Measurements from ENCODE around the gene C12orf75. TPM values are rescaled to one million over a fixed set of nuclear protein-coding genes. Genes with fewer than 3 reads are reported as not detected.

Gene C12orf75
- total and polyA plus RNA-seq, 2 donors (not counting 3 experiments of a cell fraction or from before 2014, with no cell fraction given), result 23.6 to 60.7 TPM

GRCh38 chr12:105322070-105322469 lies 8.4 kb upstream of the C12orf75 start:
- Histone ChIP-seq H3K4me3 (replicated peaks in 1 of 3; ENCODE audit: insufficient read depth in 1 of 3, low read depth in 1 of 3, low read length in 3 of 3) (no peak overlapping the region), H3K4me2 (ENCODE audit: insufficient read depth, low read length) (no peak overlapping the region), H3K4me1 (ENCODE audit: control insufficient read depth, extremely low read depth, insufficient read depth, low read length) (peaks cover 16% of the 10 kb centered on the region), H4K20me1 (replicated peaks; ENCODE audit: control insufficient read depth, extremely low read depth, insufficient read depth, low read length) (no peaks in the 10 kb centered on the region), H3K27ac (ENCODE audit: insufficient read depth, low read depth, low read length) (no peak overlapping the region), H3K79me2 (ENCODE audit: control insufficient read depth, insufficient read depth, low read length) (peaks cover 2% of the 10 kb centered on the region), H3K27me3 (ENCODE audit: control insufficient read depth in 2 of 2, insufficient read depth in 2 of 2, low read length in 2 of 2) (no peaks in the 10 kb centered on the region), H2AFZ (ENCODE audit: low read depth, low read length) (no peak overlapping the region), H3K36me3 (ENCODE audit: control insufficient read depth in 2 of 2, extremely low read depth in 1 of 2, insufficient read depth in 2 of 2, low read length in 2 of 2) (no peaks in the 10 kb centered on the region), H3K9me3 (replicated peaks; ENCODE audit: control insufficient read depth, insufficient read depth, low read length) (no peaks in the 10 kb centered on the region), H3K9me1 (replicated peaks; ENCODE audit: control insufficient read depth, extremely low read depth, insufficient read depth, low read length) (no peaks in the 10 kb centered on the region), H3K9ac (replicated peaks; ENCODE audit: extremely low read depth, insufficient read depth, low read length) (no peak overlapping the region)
- ChIA-PET CTCF (no interaction called here), POLR2A (no interaction called here)
- no TSS peak for BruUV-seq (replicated peaks)
- dilution Hi-C loops (cut with MboI; ENCODE audit: extremely low pct_ligation_motif_present, low sequenced_read_pairs) (no loop called here), intact Hi-C loops (cut with micrococcal nuclease) (no loop called here)
- no peak for FAIRE-seq
- no peak for DNase-seq (ENCODE audit: low read depth, low spot score)
- TF ChIP-seq EZH2 (IDR thresholded peaks at IDR 0.05; ENCODE audit: borderline replicate concordance, low read depth, low read length, severe bottlenecking) (no peak), POLR2A (IDR thresholded peaks at IDR 0.05; ENCODE audit: low read depth, low read length) (no peak), JUN (IDR thresholded peaks at IDR 0.05; ENCODE audit: borderline replicate concordance, insufficient read depth, insufficient read length, low read depth) (no peak), CTCF (IDR thresholded peaks at IDR 0.05; ENCODE audit: extremely low read depth in 1 of 2, insufficient read depth in 1 of 2, low read depth in 1 of 2, low read length in 2 of 2) (no peak), GATA2 (IDR thresholded peaks at IDR 0.05; ENCODE audit: insufficient read depth, insufficient read length, low read depth, low read length) (no peak)

GRCh38 chr12:105324704-105325103 lies 5.8 kb upstream of the C12orf75 start:
- Histone ChIP-seq H3K4me3 (replicated peaks in 1 of 3; ENCODE audit: insufficient read depth in 1 of 3, low read depth in 1 of 3, low read length in 3 of 3) (no peak overlapping the region), H3K36me3 (ENCODE audit: control insufficient read depth in 2 of 2, extremely low read depth in 1 of 2, insufficient read depth in 2 of 2, low read length in 2 of 2) (no peaks in the 10 kb centered on the region), H3K4me1 (ENCODE audit: control insufficient read depth, extremely low read depth, insufficient read depth, low read length) (peaks cover 23% of the 10 kb centered on the region), H2AFZ (ENCODE audit: low read depth, low read length) (no peak overlapping the region), H3K27ac (ENCODE audit: insufficient read depth, low read depth, low read length) (no peak overlapping the region), H4K20me1 (replicated peaks; ENCODE audit: control insufficient read depth, extremely low read depth, insufficient read depth, low read length) (no peaks in the 10 kb centered on the region), H3K9ac (replicated peaks; ENCODE audit: extremely low read depth, insufficient read depth, low read length) (no peak overlapping the region), H3K4me2 (ENCODE audit: insufficient read depth, low read length) (no peak overlapping the region), H3K9me3 (replicated peaks; ENCODE audit: control insufficient read depth, insufficient read depth, low read length) (no peaks in the 10 kb centered on the region), H3K9me1 (replicated peaks; ENCODE audit: control insufficient read depth, extremely low read depth, insufficient read depth, low read length) (no peaks in the 10 kb centered on the region), H3K79me2 (ENCODE audit: control insufficient read depth, insufficient read depth, low read length) (peaks cover 2% of the 10 kb centered on the region), H3K27me3 (ENCODE audit: control insufficient read depth in 2 of 2, insufficient read depth in 2 of 2, low read length in 2 of 2) (no peaks in the 10 kb centered on the region)
- TF ChIP-seq CTCF (IDR thresholded peaks at IDR 0.05; ENCODE audit: extremely low read depth in 1 of 2, insufficient read depth in 1 of 2, low read depth in 1 of 2, low read length in 2 of 2), result no peak
- TF ChIP-seq JUN (IDR thresholded peaks at IDR 0.05; ENCODE audit: borderline replicate concordance, insufficient read depth, insufficient read length, low read depth), result no peak
- no peak for TF ChIP-seq FOS (IDR thresholded peaks at IDR 0.05; ENCODE audit: borderline replicate concordance, insufficient read depth, low read length)
- TF ChIP-seq EZH2 (IDR thresholded peaks at IDR 0.05; ENCODE audit: borderline replicate concordance, low read depth, low read length, severe bottlenecking), result no peak
- no peak for TF ChIP-seq POLR2AphosphoS5 (IDR thresholded peaks at IDR 0.05; ENCODE audit: insufficient read depth, low read depth, low read length)
- TF ChIP-seq GATA2 (IDR thresholded peaks at IDR 0.05; ENCODE audit: insufficient read depth, insufficient read length, low read depth, low read length), result no peak
- no peak for TF ChIP-seq MAX (IDR thresholded peaks at IDR 0.05; ENCODE audit: insufficient read depth, insufficient read length)
- no peak for TF ChIP-seq MYC (IDR thresholded peaks at IDR 0.05; ENCODE audit: low read depth, low read length)
- no peak for TF ChIP-seq POLR2A (IDR thresholded peaks at IDR 0.05; ENCODE audit: low read depth, low read length)
- no peak for DNase-seq (ENCODE audit: low read depth, low spot score)
- BruUV-seq (replicated peaks), result no TSS peak
- intact Hi-C loops (cut with micrococcal nuclease) (no loop called here), dilution Hi-C loops (cut with MboI; ENCODE audit: extremely low pct_ligation_motif_present, low sequenced_read_pairs) (no loop called here)
- ChIA-PET POLR2A (no interaction called here), CTCF (no interaction called here)
- no peak for FAIRE-seq
